Subcutaneous adipose tissue (tissue), 4 donors: ENCODE measurements around the gene RASSF1. TPM values are rescaled to one million over a fixed set of nuclear protein-coding genes. Genes with fewer than 3 reads are reported as not detected.

Experiments
- total RNA-seq, 4 donors: library from RNA; depleted of rRNA; stranded (reverse); fragments of >200 nt; gene quantifications; one replicate each; pipeline ENCODE4 v1.1.0, GENCODE V29; 2016
- TF ChIP-seq, protein P1 (sequence below): fragments of 450-650 bp; IDR thresholded peaks from one replicate; pipeline ENCODE4 v1.5.1; 2016; ENCODE audit warnings: low read depth, mild to moderate bottlenecking, control low read depth, antibody characterized with exemption, moderate library complexity

RASSF1 gene
- total RNA-seq, 4 donors from 2014 or later, result 37.0 to 62.8 (median 54.1) TPM

DNA sequence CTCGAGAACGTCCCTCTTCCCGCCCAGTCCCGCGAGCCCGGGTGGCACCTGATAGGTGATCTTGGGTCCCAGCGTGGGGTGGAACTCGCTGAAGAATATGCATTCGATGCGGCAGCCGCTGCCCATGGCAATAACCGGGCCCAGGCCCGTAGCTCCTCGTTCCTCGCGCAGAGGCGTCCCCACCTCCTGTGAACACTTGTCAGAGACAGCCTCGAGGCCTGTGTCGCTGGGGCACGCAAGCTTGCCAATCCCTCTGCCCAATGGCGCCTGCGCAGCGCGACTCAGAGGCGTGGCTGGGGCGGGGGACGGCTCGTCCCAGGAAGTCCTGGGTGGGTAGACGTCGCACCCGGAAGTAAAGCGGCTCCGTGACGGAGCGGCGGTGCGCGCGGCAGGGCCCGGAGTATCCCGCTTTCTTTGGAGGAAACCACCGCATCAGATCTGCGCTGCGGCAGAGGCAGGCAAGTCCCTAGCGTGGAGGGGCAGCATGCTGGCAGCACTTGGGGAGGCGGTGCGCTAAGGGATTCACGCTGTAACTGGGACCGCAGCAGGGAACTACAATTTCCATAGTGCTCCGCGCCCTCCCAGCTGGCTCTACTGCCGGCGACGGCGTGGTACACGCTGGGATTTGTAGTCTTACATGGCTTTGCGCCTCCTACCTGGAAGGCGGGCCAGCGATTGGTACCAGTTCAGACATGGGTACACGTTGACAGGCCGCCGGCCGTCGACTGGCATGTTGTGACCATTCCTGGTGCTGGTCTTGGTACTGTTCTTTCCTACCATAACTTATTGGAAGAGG, 10.1 kb upstream of the RASSF1 start, which contains the start of the genes CYB561D2 and NPRL2:
Gene CYB561D2 (plus strand): TSS at position 336 of the 796 bp plus-strand sequence. CDS start 572 bp downstream, outside the sequence.
Gene NPRL2 (minus strand): TSS at position 249 of the 796 bp plus-strand sequence. CDS start 123 bp downstream, at position 126.
- TF ChIP-seq, protein P1, sequence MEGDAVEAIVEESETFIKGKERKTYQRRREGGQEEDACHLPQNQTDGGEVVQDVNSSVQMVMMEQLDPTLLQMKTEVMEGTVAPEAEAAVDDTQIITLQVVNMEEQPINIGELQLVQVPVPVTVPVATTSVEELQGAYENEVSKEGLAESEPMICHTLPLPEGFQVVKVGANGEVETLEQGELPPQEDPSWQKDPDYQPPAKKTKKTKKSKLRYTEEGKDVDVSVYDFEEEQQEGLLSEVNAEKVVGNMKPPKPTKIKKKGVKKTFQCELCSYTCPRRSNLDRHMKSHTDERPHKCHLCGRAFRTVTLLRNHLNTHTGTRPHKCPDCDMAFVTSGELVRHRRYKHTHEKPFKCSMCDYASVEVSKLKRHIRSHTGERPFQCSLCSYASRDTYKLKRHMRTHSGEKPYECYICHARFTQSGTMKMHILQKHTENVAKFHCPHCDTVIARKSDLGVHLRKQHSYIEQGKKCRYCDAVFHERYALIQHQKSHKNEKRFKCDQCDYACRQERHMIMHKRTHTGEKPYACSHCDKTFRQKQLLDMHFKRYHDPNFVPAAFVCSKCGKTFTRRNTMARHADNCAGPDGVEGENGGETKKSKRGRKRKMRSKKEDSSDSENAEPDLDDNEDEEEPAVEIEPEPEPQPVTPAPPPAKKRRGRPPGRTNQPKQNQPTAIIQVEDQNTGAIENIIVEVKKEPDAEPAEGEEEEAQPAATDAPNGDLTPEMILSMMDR, result no peak

DNA sequence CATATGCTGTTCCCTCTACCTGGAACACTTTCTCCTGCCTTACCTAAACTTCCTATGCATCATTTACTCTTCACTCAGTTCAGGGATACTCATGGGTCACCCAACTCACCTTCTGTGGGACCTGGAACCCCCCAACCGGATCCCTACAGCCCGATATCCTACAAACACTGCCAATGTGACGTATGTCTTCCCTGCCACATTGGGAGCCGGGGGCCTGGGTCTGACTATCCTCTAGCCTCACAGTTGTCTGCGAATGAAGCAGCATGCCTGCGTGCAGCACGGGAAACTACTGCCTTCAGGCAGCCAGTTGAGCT, 9.5 kb upstream of the RASSF1 start:
- TF ChIP-seq, protein P1, result no peak

DNA sequence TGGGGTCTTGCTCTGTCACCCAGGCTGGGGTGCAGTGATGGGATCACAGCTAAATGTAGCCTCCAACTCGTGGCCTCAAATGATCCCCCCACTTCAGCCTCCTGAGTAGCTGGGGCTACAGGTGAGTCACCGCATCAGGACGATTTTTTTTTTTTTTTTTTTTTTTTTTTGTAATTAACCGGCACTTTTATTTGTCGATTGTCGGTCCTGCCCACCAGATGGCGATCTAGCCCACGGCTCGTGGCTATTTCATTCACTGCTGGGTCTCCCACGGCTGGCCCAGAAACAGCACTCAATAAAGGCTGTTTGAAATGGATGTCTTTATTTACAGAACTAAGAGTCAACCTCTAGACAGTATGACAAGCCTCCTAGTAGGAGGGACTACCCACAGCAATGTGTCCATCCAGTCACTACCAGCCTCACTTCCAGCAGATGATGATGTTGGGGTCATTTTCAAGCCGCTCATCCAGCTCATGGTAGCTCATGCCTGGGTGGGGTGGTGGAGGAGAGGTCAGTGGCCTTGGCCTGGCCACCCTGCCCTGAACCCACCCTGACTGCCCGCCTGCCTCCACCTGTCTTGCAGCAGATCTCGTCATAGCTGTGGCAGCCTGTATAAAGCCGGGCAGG, 6.7 kb upstream of the RASSF1 start:
- TF ChIP-seq, protein P1, result no peak

DNA sequence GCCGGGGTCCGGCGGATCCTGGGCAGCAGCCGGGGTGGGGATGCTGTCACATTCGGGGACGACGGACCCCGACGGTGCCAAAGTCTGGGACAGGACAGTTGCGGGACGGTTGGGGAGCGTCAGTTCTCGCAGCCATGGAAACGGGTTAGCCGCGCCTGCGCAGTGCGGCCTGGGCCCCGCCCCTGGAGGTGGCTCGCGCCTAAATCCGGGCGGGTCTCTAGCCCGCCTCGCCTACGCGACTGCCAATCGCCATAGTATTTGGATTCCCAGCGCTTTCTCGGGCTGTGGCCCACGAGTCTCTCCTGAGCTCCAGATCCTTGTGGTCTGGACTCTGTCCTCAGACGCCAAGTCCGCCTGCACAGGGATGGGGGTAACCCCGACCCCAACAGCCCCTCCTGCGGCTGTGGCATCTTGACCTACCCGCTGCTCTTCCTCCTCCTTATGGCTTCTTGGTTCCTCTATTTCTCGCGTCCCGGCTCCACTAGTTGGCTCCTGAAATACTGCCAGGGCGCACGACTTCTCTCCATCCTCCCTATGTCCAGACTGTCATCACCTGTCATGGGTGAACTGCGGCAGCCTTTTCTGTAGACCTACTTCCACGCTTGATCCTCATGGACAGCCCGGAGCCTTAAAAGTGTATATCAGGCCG, 5.1 kb upstream of the RASSF1 start, which contains the start of gene ZMYND10:
Gene ZMYND10 (minus strand): TSS at position 147 of the 649 bp plus-strand sequence. CDS start 153 bp downstream, outside the sequence.
- TF ChIP-seq, protein P1, result no peak

DNA sequence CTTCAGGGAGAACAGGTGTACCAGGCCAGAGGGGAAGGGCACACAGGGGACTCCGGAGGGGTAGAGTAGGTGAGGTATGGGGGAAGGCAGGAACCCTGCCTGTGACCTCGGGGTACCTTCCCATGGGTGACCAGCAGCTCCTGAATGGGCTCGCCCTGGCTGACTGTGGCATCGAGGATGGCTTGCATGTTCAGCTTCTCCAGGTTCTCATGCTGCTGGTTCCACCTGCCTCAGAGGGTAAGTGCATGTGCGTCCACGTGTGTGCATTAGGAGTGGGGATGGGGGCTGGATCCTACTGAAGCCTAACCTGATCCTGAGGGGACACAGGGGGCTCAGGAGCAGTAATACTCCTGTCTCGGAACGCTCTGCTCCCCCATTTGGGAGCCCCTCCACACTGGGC, 4.4 kb upstream of the RASSF1 start:
- TF ChIP-seq, protein P1, result no peak

DNA sequence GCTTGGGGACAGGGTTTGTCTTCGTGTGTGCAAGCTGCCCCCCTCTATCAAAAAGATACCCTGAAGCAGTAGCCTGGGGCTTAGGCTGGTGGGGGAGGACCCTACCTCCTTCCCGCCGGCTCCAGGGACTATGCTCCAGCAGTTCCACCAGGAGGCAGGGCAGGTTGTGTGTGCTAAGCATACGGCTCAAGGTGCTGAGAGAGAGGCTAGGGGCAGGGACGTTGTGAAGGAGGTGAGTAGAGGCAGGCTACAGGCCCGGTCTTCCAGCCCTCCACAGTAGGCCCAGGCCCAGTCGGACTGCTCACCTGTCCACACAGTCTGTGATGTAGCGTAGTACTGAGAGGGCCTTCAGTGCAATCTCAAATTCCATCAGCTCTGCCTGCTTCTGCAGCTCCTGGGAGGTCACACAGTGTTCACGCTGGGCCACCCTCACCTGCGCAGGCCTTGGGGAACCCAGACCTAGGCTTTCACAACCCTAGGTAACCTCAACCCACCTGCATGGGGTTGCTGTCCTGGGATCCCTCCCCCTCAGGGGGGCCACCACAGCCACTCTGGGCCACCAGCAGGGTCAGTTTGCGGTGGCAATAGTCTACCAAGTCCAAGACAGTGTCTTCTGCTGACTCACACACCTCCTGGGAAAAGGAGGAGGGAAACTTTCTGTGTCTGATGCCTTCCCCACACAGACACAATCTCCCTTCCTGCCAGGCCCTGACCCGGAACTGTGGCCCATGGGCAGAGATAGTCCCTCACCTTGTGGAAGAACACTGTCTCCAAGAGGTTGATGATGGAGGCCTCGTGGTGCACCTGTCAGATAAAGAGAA, 2.4 kb upstream of the RASSF1 start:
- TF ChIP-seq, protein P1, result no peak
